Ecto neural progenitor cell (in vitro differentiated cells): ENCODE measurements around the gene TMEM8B.

Source experiments
- DNase-seq: peaks from one replicate; pipeline ENCODE4 v3.0.0-alpha.2; 2018; ENCODE audit warnings: low spot score

The TMEM8B gene

GRCh38 chr9:35811381-35812024 is 17.5 kb upstream of the TMEM8B start:
- DNase-seq = no peak

GRCh38 chr9:35812025-35812602 is 16.9 kb upstream of the TMEM8B start, which contains the start of gene SPAG8:
SPAG8 (minus strand) TSS chr9:35812262; CDS start chr9:35812147, 115 bp downstream.
- DNase-seq = peak; percentile 93

GRCh38 chr9:35813434-35814105 is 15.5 kb upstream of the TMEM8B start:
- no peak for DNase-seq

- peak; percentile 87 for DNase-seq
These were observed 14.8 kb upstream of the TMEM8B start for GRCh38 chr9:35814106-35814840.

- DNase-seq = peak; percentile 97
These were observed 14.0 kb upstream of the TMEM8B start, which contains the start of gene HINT2 for GRCh38 chr9:35814841-35815543. HINT2 (minus strand) TSS chr9:35815042; CDS start chr9:35814979, 63 bp downstream.

- DNase-seq = no peak
These were observed 12.3 kb upstream of the TMEM8B start for GRCh38 chr9:35816708-35817107.

- DNase-seq = no peak
These were observed 10.7 kb upstream of the TMEM8B start for GRCh38 chr9:35818341-35818740.

- DNase-seq = no peak
These were observed 9.0 kb upstream of the TMEM8B start for GRCh38 chr9:35820076-35820475.

GRCh38 chr9:35822926-35823325 is 6.1 kb upstream of the TMEM8B start:
- DNase-seq = no peak

- no peak for DNase-seq
These were observed 2.8 kb upstream of the TMEM8B start for GRCh38 chr9:35826071-35826701.

- DNase-seq = no peak
These were observed 1.5 kb upstream of the TMEM8B start for GRCh38 chr9:35827486-35827885.

GRCh38 chr9:35828716-35829083 is 328 bp upstream of the TMEM8B start, which contains the start of gene FAM221B:
FAM221B (minus strand) TSS chr9:35828732; CDS start chr9:35826161, 2,571 bp downstream.
- DNase-seq = peak; percentile 89

- no peak for DNase-seq
These were observed 702 bp downstream of the TMEM8B start for GRCh38 chr9:35829764-35830096.

GRCh38 chr9:35831040-35831439 is 2.0 kb downstream of the TMEM8B start:
- no peak for DNase-seq

GRCh38 chr9:35832814-35833213 is 3.8 kb downstream of the TMEM8B start:
- DNase-seq = no peak

- DNase-seq = no peak
These were observed 5.5 kb downstream of the TMEM8B start for GRCh38 chr9:35834260-35835215.

- DNase-seq = no peak
These were observed 6.2 kb downstream of the TMEM8B start for GRCh38 chr9:35835216-35835632.

GRCh38 chr9:35835766-35836165 is 6.7 kb downstream of the TMEM8B start:
- no peak for DNase-seq

GRCh38 chr9:35836595-35836994 is 7.6 kb downstream of the TMEM8B start:
- DNase-seq = no peak

GRCh38 chr9:35839926-35840325 is 10.9 kb downstream of the TMEM8B start:
- no peak for DNase-seq
